NB4 (cell line): ENCODE data around the gene NOL11.

Experiments used
- POLR2A ChIP-seq: IDR thresholded peaks from 2 replicates; pipeline ENCODE4 v1.6.1; 2011; ENCODE audit warnings: mild to moderate bottlenecking; ENCODE audit not compliant: insufficient read length; ENCODE audit errors: extremely low read depth
- TF ChIP-seq, protein P1 (sequence below): IDR thresholded peaks from one replicate; pipeline ENCODE4 v1.5.1; 2012; ENCODE audit warnings: low read depth, low read length
- TF ChIP-seq, protein P2 (sequence below): IDR thresholded peaks from 2 replicates; pipeline ENCODE4 v1.6.1; 2011; ENCODE audit warnings: low read depth, low read length

DNA sequence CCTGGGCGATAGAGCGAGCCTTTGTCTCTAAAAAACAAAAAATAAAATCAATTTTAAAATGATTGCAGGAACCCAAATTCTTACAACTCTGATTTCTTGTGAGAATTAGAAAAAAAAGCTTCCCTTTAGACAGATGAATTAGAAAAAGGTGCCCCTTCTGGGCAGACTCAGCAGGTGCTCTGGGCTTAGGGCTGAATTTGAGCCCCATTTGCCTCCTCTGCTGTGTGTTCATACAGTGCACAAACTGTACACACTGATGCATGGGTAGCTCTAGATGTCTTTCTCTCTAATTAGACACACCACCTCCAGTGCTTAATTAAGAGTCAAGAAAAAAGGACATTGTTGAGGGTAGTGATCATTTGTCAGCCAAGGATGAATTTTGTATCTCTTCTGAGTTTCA is 38.5 kb upstream of the NOL11 start:
- TF ChIP-seq, protein P1, sequence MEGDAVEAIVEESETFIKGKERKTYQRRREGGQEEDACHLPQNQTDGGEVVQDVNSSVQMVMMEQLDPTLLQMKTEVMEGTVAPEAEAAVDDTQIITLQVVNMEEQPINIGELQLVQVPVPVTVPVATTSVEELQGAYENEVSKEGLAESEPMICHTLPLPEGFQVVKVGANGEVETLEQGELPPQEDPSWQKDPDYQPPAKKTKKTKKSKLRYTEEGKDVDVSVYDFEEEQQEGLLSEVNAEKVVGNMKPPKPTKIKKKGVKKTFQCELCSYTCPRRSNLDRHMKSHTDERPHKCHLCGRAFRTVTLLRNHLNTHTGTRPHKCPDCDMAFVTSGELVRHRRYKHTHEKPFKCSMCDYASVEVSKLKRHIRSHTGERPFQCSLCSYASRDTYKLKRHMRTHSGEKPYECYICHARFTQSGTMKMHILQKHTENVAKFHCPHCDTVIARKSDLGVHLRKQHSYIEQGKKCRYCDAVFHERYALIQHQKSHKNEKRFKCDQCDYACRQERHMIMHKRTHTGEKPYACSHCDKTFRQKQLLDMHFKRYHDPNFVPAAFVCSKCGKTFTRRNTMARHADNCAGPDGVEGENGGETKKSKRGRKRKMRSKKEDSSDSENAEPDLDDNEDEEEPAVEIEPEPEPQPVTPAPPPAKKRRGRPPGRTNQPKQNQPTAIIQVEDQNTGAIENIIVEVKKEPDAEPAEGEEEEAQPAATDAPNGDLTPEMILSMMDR = no peak
- no peak for TF ChIP-seq POLR2A
- TF ChIP-seq, protein P2, sequence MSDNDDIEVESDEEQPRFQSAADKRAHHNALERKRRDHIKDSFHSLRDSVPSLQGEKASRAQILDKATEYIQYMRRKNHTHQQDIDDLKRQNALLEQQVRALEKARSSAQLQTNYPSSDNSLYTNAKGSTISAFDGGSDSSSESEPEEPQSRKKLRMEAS = no peak
